Measurements from ENCODE around the gene SELPLG. TPM values are rescaled to one million over a fixed set of nuclear protein-coding genes. Genes with fewer than 3 reads are reported as not detected.

SELPLG gene
- total and polyA plus RNA-seq, 2 donors (not counting 1 experiment from before 2014, with no cell fraction given): 6.1 to 8.0 TPM

- POLR2A ChIA-PET: interaction anchor here (0.8 kb wide), 1 partner anchor 793 kb away, joined by 4 read pairs; no protein-coding TSS in a partner anchor
Measured at GRCh38 chr12:108592033-108592909, 41.4 kb downstream of the SELPLG start.

More at GRCh38 chr12:108592033-108592909, 41.4 kb downstream of the SELPLG start:
- H3K4me1 ChIP-seq (ENCODE audit: control insufficient read depth in 2 of 2, insufficient read depth in 2 of 2, low read length in 2 of 2): no peaks in the 10 kb centered on the region
- H3K4me2 ChIP-seq (replicated peaks; ENCODE audit: low read depth, low read length, poor library complexity, severe bottlenecking): no peak overlapping the region
- ATAC-seq (ENCODE audit: low read depth) (no peak), DNase-seq (no peak)
- no peak overlapping the region for H3K27ac ChIP-seq (ENCODE audit: low read length in 2 of 2)
- H3K79me2 ChIP-seq (ENCODE audit: control insufficient read depth, insufficient read depth, low read length): no peaks in the 10 kb centered on the region
- no peaks in the 10 kb centered on the region for H3K27me3 Mint-ChIP-seq
- H3K36me3 ChIP-seq (replicated peaks in 1 of 2; ENCODE audit: control extremely low read depth in 1 of 2, control insufficient read depth in 1 of 2, extremely low read depth in 1 of 2, insufficient read depth in 2 of 2, low read length in 1 of 2): no peaks in the 10 kb centered on the region
- CTCF ChIA-PET: no interaction called here
- no peaks in the 10 kb centered on the region for H3K9me3 Mint-ChIP-seq (ENCODE audit: insufficient read depth)
- no peaks in the 10 kb centered on the region for H4K20me1 ChIP-seq (ENCODE audit: control insufficient read depth, insufficient read depth, low read length, poor library complexity, severe bottlenecking)
- H3K4me1 Mint-ChIP-seq: no peaks in the 10 kb centered on the region
- no peak overlapping the region for H2AFZ ChIP-seq (ENCODE audit: insufficient read depth, low read depth, low read length, poor library complexity, severe bottlenecking)
- no peak overlapping the region for H3K4me3 ChIP-seq (ENCODE audit: control extremely low read depth in 1 of 5, extremely low read depth in 1 of 5, insufficient read depth in 1 of 5, low read depth in 2 of 5, low read length in 4 of 5)
- H3K9ac ChIP-seq (ENCODE audit: low read length): no peak overlapping the region
- 97% methylated on average over 12 of the region's 25 CpGs for WGBS (ENCODE audit: insufficient coverage)
- H3K27ac Mint-ChIP-seq: no peak overlapping the region
- intact Hi-C loops (cut with micrococcal nuclease): no loop called here
- H3K27me3 ChIP-seq (replicated peaks in 1 of 4; ENCODE audit: control extremely low read depth in 1 of 4, control insufficient read depth in 3 of 4, insufficient read depth in 4 of 4, low read length in 3 of 4): no peaks in the 10 kb centered on the region
- TF ChIP-seq CTCF (IDR thresholded peaks at IDR 0.05): no peak
- no peak for TF ChIP-seq EZH2 (IDR thresholded peaks at IDR 0.05; ENCODE audit: borderline replicate concordance, insufficient read depth, low read depth, low read length, poor library complexity, severe bottlenecking)
- H3K4me3 Mint-ChIP-seq: no peak overlapping the region
- no peaks in the 10 kb centered on the region for H3K9me3 ChIP-seq (ENCODE audit: control extremely low read depth in 1 of 3, control insufficient read depth in 2 of 3, insufficient read depth in 1 of 3, low read length in 2 of 3)
